Liver (tissue), 9 donors: ENCODE results near the gene TCF12. TPM values are rescaled to one million over a fixed set of nuclear protein-coding genes. Genes with fewer than 3 reads are reported as not detected.

Source experiments
- DNase-seq: peaks from one replicate; pipeline ENCODE4 v3.0.0-alpha.2; 2017; ENCODE audit warnings: low spot score
- H3K27ac ChIP-seq, 2 donors: one replicate each; pipeline ENCODE4 v1.7.0; 2013; ENCODE audit warnings: inconsistent platforms in 2 of 2, low read length in 2 of 2, control low read depth in 1 of 2, low read depth in 1 of 2, mild to moderate bottlenecking in 1 of 2
- H3K27me3 ChIP-seq, 4 donors: one replicate each; pipeline versions ENCODE4 v1.6.1 to v1.7.0; 2013; ENCODE audit warnings: low read length in 3 of 4, inconsistent platforms in 1 of 4, mild to moderate bottlenecking in 1 of 4, moderate library complexity in 1 of 4; ENCODE audit not compliant: control insufficient read depth in 4 of 4, insufficient read depth in 4 of 4
- H3K36me3 ChIP-seq, 4 donors: one replicate each; pipeline versions ENCODE4 v1.6.1 to v1.7.0; 2013; ENCODE audit warnings: low read length in 3 of 4, mild to moderate bottlenecking in 3 of 4, low read depth in 1 of 4, moderate library complexity in 1 of 4; ENCODE audit not compliant: control insufficient read depth in 4 of 4, insufficient read depth in 3 of 4
- H3K4me1 ChIP-seq, 4 donors: one replicate each; pipeline versions ENCODE4 v1.6.1 to v1.7.0; 2013; ENCODE audit warnings: low read length in 3 of 4, mild to moderate bottlenecking in 3 of 4, moderate library complexity in 1 of 4; ENCODE audit not compliant: control insufficient read depth in 4 of 4, insufficient read depth in 4 of 4
- H3K4me3 ChIP-seq, 3 donors: one replicate each; pipeline versions ENCODE4 v1.6.1 to v1.7.0; 2013; ENCODE audit warnings: low read length in 3 of 3, control low read depth in 1 of 3, low read depth in 1 of 3, mild to moderate bottlenecking in 1 of 3
- H3K9ac ChIP-seq, 2 donors: one replicate each; pipeline ENCODE4 v1.7.0; 2013; ENCODE audit warnings: low read length in 2 of 2, mild to moderate bottlenecking in 2 of 2, moderate library complexity in 2 of 2, control low read depth in 1 of 2, low read depth in 1 of 2
- H3K9me3 ChIP-seq, 4 donors: one replicate each; pipeline versions ENCODE4 v1.6.1 to v1.7.0; 2013; ENCODE audit warnings: low read length in 3 of 4; ENCODE audit not compliant: control insufficient read depth in 4 of 4
- CTCF ChIP-seq: fragments of 150-350 bp; IDR thresholded peaks from 2 replicates; pipeline ENCODE4 v1.5.1; 2017; ENCODE audit warnings: improper control_type of control experiment, low read depth, low read length; ENCODE audit not compliant: missing input control
- EGR1 ChIP-seq, 2 donors: IDR thresholded peaks; 2 replicates each; pipeline ENCODE4 v1.6.1; 2016 to 2018; ENCODE audit warnings: antibody characterized with exemption in 2 of 2, low read depth in 2 of 2
- FOXA1 ChIP-seq: IDR thresholded peaks from 2 replicates; pipeline ENCODE4 v1.6.1; 2016; ENCODE audit warnings: antibody characterized with exemption
- FOXA2 ChIP-seq: IDR thresholded peaks from 2 replicates; pipeline ENCODE4 v1.6.1; 2016; ENCODE audit warnings: antibody characterized with exemption
- GABPA ChIP-seq, 2 donors: IDR thresholded peaks in 1 of 2; conservative IDR thresholded peaks in 1 of 2; 2 replicates each; pipeline ENCODE4 v1.6.1; 2016; ENCODE audit warnings: antibody characterized with exemption in 2 of 2, mild to moderate bottlenecking in 1 of 2, moderate library complexity in 1 of 2
- JUND ChIP-seq, 2 donors: IDR thresholded peaks; 2 replicates each; pipeline ENCODE4 v1.6.1; 2016; ENCODE audit warnings: antibody characterized with exemption in 2 of 2
- MAX ChIP-seq: IDR thresholded peaks from 2 replicates; pipeline ENCODE4 v1.6.1; 2016; ENCODE audit warnings: antibody characterized with exemption
- NR2F2 ChIP-seq: IDR thresholded peaks from 2 replicates; pipeline ENCODE4 v1.6.1; 2016; ENCODE audit warnings: antibody characterized with exemption
- REST ChIP-seq: IDR thresholded peaks from 2 replicates; pipeline ENCODE4 v1.6.1; 2016; ENCODE audit warnings: antibody characterized with exemption, mild to moderate bottlenecking
- SP1 ChIP-seq: IDR thresholded peaks from 2 replicates; pipeline ENCODE4 v1.6.1; 2018; ENCODE audit warnings: antibody characterized with exemption, mild to moderate bottlenecking
- YY1 ChIP-seq: IDR thresholded peaks from 2 replicates; pipeline ENCODE4 v1.6.1; 2016; ENCODE audit warnings: antibody characterized with exemption, mild to moderate bottlenecking
- ZBTB33 ChIP-seq: IDR thresholded peaks from 2 replicates; pipeline ENCODE4 v1.6.1; 2016; ENCODE audit warnings: antibody characterized with exemption
- WGBS: extraction: QIAGEN DNeasy Blood & Tissue Kit; methylation state at CpG from one replicate; pipeline ENCODE4 v1.1.7; 2013; 5-methylcytosine and 5-hydroxymethylcytosine counted together
- polyA plus RNA-seq, 2 donors: library from polyadenylated mRNA; stranded (reverse) in 1 of 2; unstranded in 1 of 2; fragments of 200-250 nt in 1 of 2; fragments of >200 nt in 1 of 2; fragmentation: Nextera tagmentation in 1 of 2; extraction: Ambion mirVana in 1 of 2; gene quantifications; one replicate each; pipeline versions ENCODE4 v1.2.1 to v1.2.3, GENCODE V29; 2013 to 2015
- total RNA-seq, 2 donors: library from RNA; depleted of rRNA; stranded (reverse); fragments of >200 nt; gene quantifications; one replicate each; pipeline ENCODE4 v1.2.3, GENCODE V29; 2014
- donor health status: healthy.
- donor health status: healthy.
- donor health status: healthy.
- donor health status: healthy.
- donor health status: healthy.

The TCF12 gene
- total and polyA plus RNA-seq, 4 donors = 8.7 to 38.3 (median 22.3) TPM

GRCh38 chr15:57328479-57328878 is 410.0 kb downstream of the TCF12 start:
- no peak for TF ChIP-seq GABPA (IDR thresholded peaks at IDR 0.05 in 1 of 2, conservative IDR thresholded peaks at IDR 0.05 in 1 of 2)
- TF ChIP-seq JUND (IDR thresholded peaks at IDR 0.05) = peak in 1 of 2 donors; percentile 8
- H3K9me3 ChIP-seq = no peaks in the 10 kb centered on the region

GRCh38 chr15:57328897-57329296 is 410.5 kb downstream of the TCF12 start:
- no peak for DNase-seq
- Histone ChIP-seq H3K9me3 (no peaks in the 10 kb centered on the region), H3K4me1 (no peaks in the 10 kb centered on the region), H3K9ac (no peak overlapping the region), H3K4me3 (no peak overlapping the region), H3K36me3 (no peaks in the 10 kb centered on the region), H3K27me3 (peaks cover 0 to 3% (median 0%) of the 10 kb centered on the region in 4 donors), H3K27ac (no peak overlapping the region)
- no peak for TF ChIP-seq JUND (IDR thresholded peaks at IDR 0.05)
- no peak for TF ChIP-seq FOXA2
- no peak for TF ChIP-seq EGR1 (IDR thresholded peaks at IDR 0.05; ENCODE audit: low read depth in 2 of 2)
- TF ChIP-seq MAX = no peak
- no peak for TF ChIP-seq REST
- no peak for TF ChIP-seq YY1
- no peak for TF ChIP-seq FOXA1
- 59% methylated on average over 5 of the region's 5 CpGs for WGBS

More at GRCh38 chr15:57328479-57328878, 410.0 kb downstream of the TCF12 start:
- Histone ChIP-seq H3K4me3 (no peak overlapping the region), H3K27ac (no peak overlapping the region), H3K4me1 (no peaks in the 10 kb centered on the region), H3K36me3 (no peaks in the 10 kb centered on the region), H3K9ac (no peak overlapping the region), H3K27me3 (peaks cover 0 to 3% (median 0%) of the 10 kb centered on the region in 4 donors)
- no peak for DNase-seq
- WGBS = 85% methylated on average over 8 of the region's 8 CpGs

GRCh38 chr15:57329582-57330367 is 411.3 kb downstream of the TCF12 start:
- 85% methylated on average over 13 of the region's 13 CpGs for WGBS
- TF ChIP-seq FOXA2 (no peak), ZBTB33 (no peak), MAX (no peak), SP1 (no peak), CTCF (no peak), NR2F2 (no peak)
- no peaks in the 10 kb centered on the region for H3K36me3 ChIP-seq
- no peaks in the 10 kb centered on the region for H3K4me1 ChIP-seq
- H3K4me3 ChIP-seq = no peak overlapping the region
- no peak overlapping the region for H3K27ac ChIP-seq
- DNase-seq = no peak
- H3K27me3 ChIP-seq = peaks cover 0 to 3% (median 0%) of the 10 kb centered on the region in 4 donors
- no peaks in the 10 kb centered on the region for H3K9me3 ChIP-seq
- H3K9ac ChIP-seq = no peak overlapping the region
